ENCODE results near the gene PKP2. TPM values are rescaled to one million over a fixed set of nuclear protein-coding genes. Genes with fewer than 3 reads are reported as not detected.

The PKP2 gene
- total and polyA plus RNA-seq, 4 donors, result 0.91 to 10.4 (median 3.8) TPM

GRCh38 chr12:32859389-32859788, 37.2 kb downstream of the PKP2 start:
- H3K9me3 ChIP-seq (ENCODE audit: control insufficient read depth in 4 of 4, insufficient read depth in 3 of 4, low read length in 3 of 4), result no peaks in the 10 kb centered on the region
- H3K27ac ChIP-seq (ENCODE audit: low read depth in 1 of 2, low read length in 1 of 2), result peak overlapping the region in 1 of 2 donors; percentile 50
- no peaks in the 10 kb centered on the region for H3K27me3 ChIP-seq (ENCODE audit: control insufficient read depth in 3 of 3, insufficient read depth in 3 of 3, low read length in 2 of 3)
- no peak overlapping the region for H3K4me3 ChIP-seq
- TF ChIP-seq, protein P1, sequence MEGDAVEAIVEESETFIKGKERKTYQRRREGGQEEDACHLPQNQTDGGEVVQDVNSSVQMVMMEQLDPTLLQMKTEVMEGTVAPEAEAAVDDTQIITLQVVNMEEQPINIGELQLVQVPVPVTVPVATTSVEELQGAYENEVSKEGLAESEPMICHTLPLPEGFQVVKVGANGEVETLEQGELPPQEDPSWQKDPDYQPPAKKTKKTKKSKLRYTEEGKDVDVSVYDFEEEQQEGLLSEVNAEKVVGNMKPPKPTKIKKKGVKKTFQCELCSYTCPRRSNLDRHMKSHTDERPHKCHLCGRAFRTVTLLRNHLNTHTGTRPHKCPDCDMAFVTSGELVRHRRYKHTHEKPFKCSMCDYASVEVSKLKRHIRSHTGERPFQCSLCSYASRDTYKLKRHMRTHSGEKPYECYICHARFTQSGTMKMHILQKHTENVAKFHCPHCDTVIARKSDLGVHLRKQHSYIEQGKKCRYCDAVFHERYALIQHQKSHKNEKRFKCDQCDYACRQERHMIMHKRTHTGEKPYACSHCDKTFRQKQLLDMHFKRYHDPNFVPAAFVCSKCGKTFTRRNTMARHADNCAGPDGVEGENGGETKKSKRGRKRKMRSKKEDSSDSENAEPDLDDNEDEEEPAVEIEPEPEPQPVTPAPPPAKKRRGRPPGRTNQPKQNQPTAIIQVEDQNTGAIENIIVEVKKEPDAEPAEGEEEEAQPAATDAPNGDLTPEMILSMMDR (IDR thresholded peaks at IDR 0.05; ENCODE audit: control extremely low read depth, extremely low read depth), result no peak
- no peak for DNase-seq
- H3K36me3 ChIP-seq (ENCODE audit: control insufficient read depth in 4 of 4, insufficient read depth in 4 of 4, low read length in 4 of 4), result no peaks in the 10 kb centered on the region
- no peak overlapping the region for H3K9ac ChIP-seq (ENCODE audit: insufficient read depth in 1 of 2, low read length in 2 of 2)
- WGBS, 2 donors, result 77 to 90% methylated on average over 1 of the region's 1 CpG
- ATAC-seq (ENCODE audit: insufficient read depth, low FRiP score), result no peak
- H3K4me1 ChIP-seq (ENCODE audit: control insufficient read depth in 5 of 5, insufficient read depth in 5 of 5, low read length in 5 of 5), result peaks cover 0 to 11% (median 0%) of the 10 kb centered on the region in 5 donors

- ATAC-seq (ENCODE audit: insufficient read depth, low FRiP score) (no peak), DNase-seq (no peak)
- Histone ChIP-seq H3K36me3 (ENCODE audit: control insufficient read depth in 4 of 4, insufficient read depth in 4 of 4, low read length in 4 of 4) (no peaks in the 10 kb centered on the region), H3K9ac (ENCODE audit: insufficient read depth in 1 of 2, low read length in 2 of 2) (no peak overlapping the region), H3K4me1 (ENCODE audit: control insufficient read depth in 5 of 5, insufficient read depth in 5 of 5, low read length in 5 of 5) (peaks cover 0 to 2% (median 0%) of the 10 kb centered on the region in 5 donors), H3K9me3 (ENCODE audit: control insufficient read depth in 4 of 4, insufficient read depth in 3 of 4, low read length in 3 of 4) (no peaks in the 10 kb centered on the region), H3K27ac (ENCODE audit: low read depth in 1 of 2, low read length in 1 of 2) (peak overlapping the region in 1 of 2 donors; percentile 72), H3K27me3 (ENCODE audit: control insufficient read depth in 3 of 3, insufficient read depth in 3 of 3, low read length in 2 of 3) (peaks cover 0 to 7% (median 0%) of the 10 kb centered on the region in 3 donors), H3K4me3 (no peak overlapping the region)
- 78 to 83% methylated on average over 1 of the region's 1 CpG for WGBS, 2 donors
- TF ChIP-seq, protein P1 (IDR thresholded peaks at IDR 0.05; ENCODE audit: control extremely low read depth, extremely low read depth), result no peak
Measured at GRCh38 chr12:32854716-32855115, 41.9 kb downstream of the PKP2 start.

- DNase-seq (peak in 1 of 3 donors; percentile 6), ATAC-seq (ENCODE audit: insufficient read depth, low FRiP score) (no peak)
- Histone ChIP-seq H3K4me1 (ENCODE audit: control insufficient read depth in 5 of 5, insufficient read depth in 5 of 5, low read length in 5 of 5) (peaks cover 0 to 2% (median 0%) of the 10 kb centered on the region in 5 donors), H3K4me3 (no peak overlapping the region), H3K9ac (ENCODE audit: insufficient read depth in 1 of 2, low read length in 2 of 2) (no peak overlapping the region), H3K27ac (ENCODE audit: low read depth in 1 of 2, low read length in 1 of 2) (peak overlapping the region in 1 of 2 donors; percentile 72), H3K36me3 (ENCODE audit: control insufficient read depth in 4 of 4, insufficient read depth in 4 of 4, low read length in 4 of 4) (no peaks in the 10 kb centered on the region), H3K27me3 (ENCODE audit: control insufficient read depth in 3 of 3, insufficient read depth in 3 of 3, low read length in 2 of 3) (peaks cover 0 to 7% (median 0%) of the 10 kb centered on the region in 3 donors), H3K9me3 (ENCODE audit: control insufficient read depth in 4 of 4, insufficient read depth in 3 of 4, low read length in 3 of 4) (no peaks in the 10 kb centered on the region)
- WGBS, 2 donors, result 63 to 76% methylated on average over 4 of the region's 4 CpGs
- TF ChIP-seq, protein P1 (IDR thresholded peaks at IDR 0.05; ENCODE audit: control extremely low read depth, extremely low read depth), result no peak
Measured at GRCh38 chr12:32854097-32854496, 42.5 kb downstream of the PKP2 start.

DNA sequence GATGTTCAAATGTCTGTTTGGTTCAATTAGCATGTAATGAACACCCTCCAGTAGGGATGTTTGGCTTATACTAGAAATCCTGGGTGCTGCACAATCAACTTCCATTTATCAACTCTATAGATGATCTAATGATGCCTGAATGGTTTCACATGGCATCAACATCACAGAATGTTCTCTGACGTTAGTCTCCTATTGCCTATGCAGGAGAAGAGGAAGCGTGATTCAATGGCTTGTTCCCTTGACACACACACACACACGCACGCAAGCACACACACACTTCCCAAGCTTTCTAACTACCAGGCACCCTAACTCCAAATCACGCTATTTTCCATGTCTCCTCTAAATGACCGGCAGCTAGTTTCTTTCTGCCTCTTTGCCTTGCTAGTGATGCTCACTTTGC, 49.3 kb downstream of the PKP2 start:
- H3K36me3 ChIP-seq (ENCODE audit: control insufficient read depth in 4 of 4, insufficient read depth in 4 of 4, low read length in 4 of 4), result no peaks in the 10 kb centered on the region
- 83 to 85% methylated on average over 6 of the region's 6 CpGs for WGBS, 2 donors
- ATAC-seq (ENCODE audit: insufficient read depth, low FRiP score), result no peak
- H3K27me3 ChIP-seq (ENCODE audit: control insufficient read depth in 3 of 3, insufficient read depth in 3 of 3, low read length in 2 of 3), result peaks cover 0 to 5% (median 0%) of the 10 kb centered on the region in 3 donors
- no peak for DNase-seq
- H3K9me3 ChIP-seq (ENCODE audit: control insufficient read depth in 4 of 4, insufficient read depth in 3 of 4, low read length in 3 of 4), result no peaks in the 10 kb centered on the region
- TF ChIP-seq, protein P1 (IDR thresholded peaks at IDR 0.05; ENCODE audit: control extremely low read depth, extremely low read depth), result no peak
- H3K9ac ChIP-seq (ENCODE audit: insufficient read depth in 1 of 2, low read length in 2 of 2), result no peak overlapping the region
- H3K27ac ChIP-seq (ENCODE audit: low read depth in 1 of 2, low read length in 1 of 2), result peak overlapping the region in 1 of 2 donors; percentile 75
- H3K4me1 ChIP-seq (ENCODE audit: control insufficient read depth in 5 of 5, insufficient read depth in 5 of 5, low read length in 5 of 5), result peaks cover 0 to 7% (median 1%) of the 10 kb centered on the region in 5 donors
- no peak overlapping the region for H3K4me3 ChIP-seq
